Mesodermal cell (in vitro differentiated cells): ENCODE data around the gene TPST1.
"Not testable (repeated sequence)": the region's sequence is repeated elsewhere in the genome, so short reads cannot be mapped to it uniquely, and the experiment has no call there.

Experiments
- H3K27ac ChIP-seq: 2 replicates; pipeline ENCODE4 v1.7.0; 2013; ENCODE audit warnings: mild to moderate bottlenecking, low read depth, low read length, moderate library complexity; ENCODE audit not compliant: severe bottlenecking
- H3K36me3 ChIP-seq: 2 replicates; pipeline ENCODE4 v1.7.1; 2013; ENCODE audit warnings: mild to moderate bottlenecking, low read length, moderate library complexity; ENCODE audit not compliant: control insufficient read depth, insufficient read depth
- H3K4me1 ChIP-seq: one replicate; pipeline ENCODE4 v1.7.1; 2013; ENCODE audit warnings: mild to moderate bottlenecking, low read length; ENCODE audit not compliant: insufficient read depth, control insufficient read depth, poor library complexity, severe bottlenecking
- H3K4me3 ChIP-seq: 2 replicates; pipeline ENCODE4 v1.7.0; 2013; ENCODE audit warnings: low read length, control low read depth, mild to moderate bottlenecking; ENCODE audit not compliant: insufficient read depth, poor library complexity, severe bottlenecking; ENCODE audit errors: extremely low read depth
- H3K9me3 ChIP-seq: 2 replicates; pipeline ENCODE4 v1.7.1; 2013; ENCODE audit warnings: mild to moderate bottlenecking, low read length, moderate library complexity; ENCODE audit not compliant: control insufficient read depth
- WGBS, 2 experiments: methylation state at CpG; one replicate each; pipeline ENCODE4 v1.1.5; 2013; ENCODE audit warnings: missing lambda C conversion rate in 2 of 2; ENCODE audit not compliant: insufficient coverage in 2 of 2; 5-methylcytosine and 5-hydroxymethylcytosine counted together

The TPST1 gene

DNA sequence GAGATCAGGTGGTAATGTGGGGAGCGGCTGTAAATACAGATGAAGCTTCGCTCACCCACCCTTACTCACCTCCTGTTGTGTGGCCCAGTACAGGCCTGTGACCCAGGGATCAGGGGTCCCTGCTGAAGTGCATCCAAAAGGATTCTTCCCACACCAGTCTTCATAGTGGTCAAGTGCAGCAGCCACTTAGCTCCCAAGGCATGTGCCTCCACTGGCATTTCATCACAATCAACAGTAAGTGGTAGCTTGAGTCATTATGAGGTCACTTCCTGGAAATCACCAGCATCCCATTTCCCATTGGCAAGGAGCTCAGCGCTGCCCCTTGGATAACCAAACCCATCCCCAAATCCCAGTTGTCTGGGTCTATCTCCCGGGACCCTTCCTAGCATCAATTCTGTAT, 196.0 kb downstream of the TPST1 start:
- not testable (repeated sequence) for H3K9me3 ChIP-seq, H3K4me1 ChIP-seq, H3K4me3 ChIP-seq, H3K27ac ChIP-seq, H3K36me3 ChIP-seq
- WGBS, 2 experiments: 67 to 100% methylated on average over 1 to 2 of the region's 4 CpGs

DNA sequence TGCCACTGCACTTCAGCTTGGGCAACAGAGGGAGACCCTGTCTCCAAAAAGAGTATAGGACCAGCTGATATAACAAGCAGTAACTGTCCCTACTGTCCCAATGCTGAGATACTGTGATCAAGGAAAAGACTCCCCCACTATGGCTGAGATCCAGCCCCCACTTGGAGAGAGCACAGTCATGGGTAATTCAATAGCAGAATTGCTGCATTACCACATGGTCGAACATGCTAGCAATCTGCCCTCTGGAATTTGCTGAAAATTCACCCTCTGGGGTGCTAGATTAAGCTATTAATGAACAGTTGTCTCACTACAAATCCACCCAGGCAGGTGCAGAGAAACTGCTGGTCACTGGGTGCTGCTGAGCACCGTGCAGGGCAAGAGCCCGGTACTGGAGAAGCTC, 196.8 kb downstream of the TPST1 start:
- H3K27ac ChIP-seq, H3K4me1 ChIP-seq, H3K4me3 ChIP-seq, H3K36me3 ChIP-seq, H3K9me3 ChIP-seq: not testable (repeated sequence)
- WGBS, 2 experiments: 100% methylated on average over 2 of the region's 3 CpGs; no CpG with 5 or more reads in 1 of the 2 experiments

DNA sequence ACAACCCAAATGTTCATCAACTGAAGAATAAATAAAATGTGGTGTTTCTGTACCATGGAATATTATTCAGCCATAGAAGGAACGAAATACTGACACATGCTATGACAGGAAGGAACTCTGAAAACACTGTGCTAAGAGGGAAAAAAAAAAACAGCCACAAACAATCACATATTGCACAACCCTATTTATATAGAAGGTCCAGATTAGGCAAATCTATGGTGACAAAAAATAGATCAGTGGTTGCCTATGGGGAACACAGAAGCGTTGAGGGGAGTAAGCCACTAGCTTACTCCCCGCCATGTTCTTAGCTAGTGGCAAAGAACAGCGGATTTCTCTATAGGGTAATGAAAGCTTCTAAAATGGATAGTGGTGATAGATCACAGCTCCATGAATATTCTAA, 198.4 kb downstream of the TPST1 start:
- no peaks in the 10 kb centered on the region for H3K9me3 ChIP-seq
- H3K4me1 ChIP-seq: no peaks in the 10 kb centered on the region
- no peak overlapping the region for H3K4me3 ChIP-seq
- H3K36me3 ChIP-seq: peaks cover 8% of the 10 kb centered on the region
- H3K27ac ChIP-seq: no peak overlapping the region
- WGBS, 2 experiments: 94% methylated on average over 2 of the region's 4 CpGs; no CpG with 5 or more reads in 1 of the 2 experiments

DNA sequence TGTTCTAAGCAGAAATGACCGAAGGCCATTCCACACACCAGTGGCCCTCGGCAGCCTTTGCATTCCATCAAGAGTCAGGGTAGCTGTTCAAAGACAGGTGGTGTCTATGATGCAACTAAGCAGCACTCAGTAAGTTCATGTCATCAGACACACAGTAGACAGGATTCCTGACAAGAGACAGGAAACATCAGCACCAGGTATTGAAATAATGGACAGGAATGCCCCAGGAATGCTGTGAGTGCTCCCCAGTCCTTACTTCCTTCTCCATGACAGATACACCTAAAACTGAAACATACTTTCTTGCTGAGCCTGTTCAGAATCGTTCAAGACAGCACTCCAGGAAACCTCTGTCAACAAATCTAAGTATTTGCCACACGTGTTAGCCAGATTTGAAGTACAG, 204.4 kb downstream of the TPST1 start:
- Histone ChIP-seq H3K9me3 (no peaks in the 10 kb centered on the region), H3K4me1 (no peaks in the 10 kb centered on the region), H3K4me3 (no peak overlapping the region), H3K36me3 (no peaks in the 10 kb centered on the region), H3K27ac (no peak overlapping the region)
- 93 to 98% methylated on average over 4 of the region's 4 CpGs for WGBS, 2 experiments
